ENCODE results near the gene EFCAB5.
"Not testable (repeated sequence)": the region's sequence is repeated elsewhere in the genome, so short reads cannot be mapped to it uniquely, and the experiment has no call there.

Gene EFCAB5

GRCh38 chr17:29929006-29929532, 12.4 kb upstream of the EFCAB5 start:
- no peak overlapping the region for H3K4me3 Mint-ChIP-seq
- H3K27me3 Mint-ChIP-seq (ENCODE audit: low read depth), result no peaks in the 10 kb centered on the region
- no peak overlapping the region for H3K27ac Mint-ChIP-seq
- H3K36me3 Mint-ChIP-seq (ENCODE audit: low read depth), result peaks cover 7% of the 10 kb centered on the region
- H3K9me3 Mint-ChIP-seq, result no peaks in the 10 kb centered on the region
- H3K4me1 Mint-ChIP-seq (ENCODE audit: low read depth), result peaks cover 24% of the 10 kb centered on the region

DNA sequence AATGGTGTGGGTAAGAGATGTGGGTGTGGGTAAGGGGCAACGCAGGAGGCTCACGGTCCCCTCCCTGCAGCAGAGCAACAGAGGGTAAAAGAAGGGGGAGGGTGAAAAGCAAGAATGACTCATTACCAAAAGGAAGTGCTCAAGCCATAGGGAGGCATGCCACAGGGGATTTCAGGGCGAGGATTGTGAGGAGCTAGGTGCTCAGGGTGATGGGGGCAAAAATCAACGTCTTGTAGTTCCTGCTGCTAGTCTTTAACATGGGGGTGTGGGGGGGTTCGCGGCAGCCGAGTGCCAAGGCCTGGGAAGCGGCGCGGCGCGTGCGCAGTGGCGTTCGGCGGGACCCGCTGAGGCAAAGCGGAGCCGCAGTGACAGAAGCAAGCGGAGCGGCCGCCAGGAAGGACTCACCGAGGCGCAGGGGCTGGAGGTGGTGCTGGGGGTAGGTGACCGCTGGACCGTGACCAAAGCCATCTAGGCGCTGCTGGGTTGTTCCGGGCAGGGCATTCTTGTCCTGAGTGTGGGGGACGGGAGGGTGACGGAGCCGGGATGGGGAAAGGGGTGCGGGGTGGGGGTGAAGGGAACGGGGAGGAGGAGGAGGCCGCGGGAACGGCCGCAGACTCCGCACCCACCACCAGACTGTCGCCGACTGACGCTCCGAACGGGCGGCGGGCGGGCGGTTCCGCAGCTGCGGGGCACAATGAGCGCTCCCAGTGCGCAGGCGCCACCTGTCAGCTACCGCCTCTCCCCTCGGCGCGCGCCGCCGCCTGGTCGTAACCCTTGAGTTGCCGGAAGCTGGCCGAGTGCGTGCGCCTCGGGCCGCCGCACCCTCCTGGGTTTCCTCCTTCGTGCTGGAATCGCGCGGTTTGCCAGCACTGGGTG, 11.7 kb upstream of the EFCAB5 start, which contains the start of gene SSH2:
SSH2 (minus strand) TSS at position 696 of the 876 bp plus-strand sequence; CDS start at position 468, 228 bp downstream.
- Mint-ChIP-seq H3K36me3 (ENCODE audit: low read depth) (peaks cover 7% of the 10 kb centered on the region), H3K4me1 (ENCODE audit: low read depth) (peaks cover 23% of the 10 kb centered on the region), H3K4me3 (no peak within 1 kb of the TSS), H3K27me3 (ENCODE audit: low read depth) (no peaks in the 10 kb centered on the region), H3K27ac (no peak within 1 kb of the TSS), H3K9me3 (no peaks in the 10 kb centered on the region)

GRCh38 chr17:29930409-29931010, 10.9 kb upstream of the EFCAB5 start:
- Mint-ChIP-seq H3K27ac (no peak overlapping the region), H3K9me3 (peaks cover 2% of the 10 kb centered on the region), H3K36me3 (ENCODE audit: low read depth) (peaks cover 7% of the 10 kb centered on the region), H3K4me3 (no peak overlapping the region), H3K27me3 (ENCODE audit: low read depth) (no peaks in the 10 kb centered on the region), H3K4me1 (ENCODE audit: low read depth) (peaks cover 23% of the 10 kb centered on the region)

GRCh38 chr17:29931231-29931932, 10.1 kb upstream of the EFCAB5 start:
- no peak overlapping the region for H3K4me3 Mint-ChIP-seq
- H3K4me1 Mint-ChIP-seq (ENCODE audit: low read depth), result peaks cover 23% of the 10 kb centered on the region
- peaks cover 7% of the 10 kb centered on the region for H3K9me3 Mint-ChIP-seq
- H3K27ac Mint-ChIP-seq, result no peak overlapping the region
- H3K27me3 Mint-ChIP-seq (ENCODE audit: low read depth), result no peaks in the 10 kb centered on the region
- peaks cover 5% of the 10 kb centered on the region for H3K36me3 Mint-ChIP-seq (ENCODE audit: low read depth)

- no peak overlapping the region for H3K27ac Mint-ChIP-seq
- peaks cover 7% of the 10 kb centered on the region for H3K9me3 Mint-ChIP-seq
- no peak overlapping the region for H3K4me3 Mint-ChIP-seq
- peaks cover 14% of the 10 kb centered on the region for H3K4me1 Mint-ChIP-seq (ENCODE audit: low read depth)
- no peaks in the 10 kb centered on the region for H3K27me3 Mint-ChIP-seq (ENCODE audit: low read depth)
- H3K36me3 Mint-ChIP-seq (ENCODE audit: low read depth), result peaks cover 4% of the 10 kb centered on the region
These were observed 8.1 kb upstream of the EFCAB5 start for GRCh38 chr17:29933379-29933778.

GRCh38 chr17:29935909-29936308, 5.5 kb upstream of the EFCAB5 start:
- H3K4me1 Mint-ChIP-seq (ENCODE audit: low read depth); H3K36me3 Mint-ChIP-seq (ENCODE audit: low read depth); H3K9me3 Mint-ChIP-seq; H3K27me3 Mint-ChIP-seq (ENCODE audit: low read depth); H3K4me3 Mint-ChIP-seq; H3K27ac Mint-ChIP-seq: not testable (repeated sequence)

DNA sequence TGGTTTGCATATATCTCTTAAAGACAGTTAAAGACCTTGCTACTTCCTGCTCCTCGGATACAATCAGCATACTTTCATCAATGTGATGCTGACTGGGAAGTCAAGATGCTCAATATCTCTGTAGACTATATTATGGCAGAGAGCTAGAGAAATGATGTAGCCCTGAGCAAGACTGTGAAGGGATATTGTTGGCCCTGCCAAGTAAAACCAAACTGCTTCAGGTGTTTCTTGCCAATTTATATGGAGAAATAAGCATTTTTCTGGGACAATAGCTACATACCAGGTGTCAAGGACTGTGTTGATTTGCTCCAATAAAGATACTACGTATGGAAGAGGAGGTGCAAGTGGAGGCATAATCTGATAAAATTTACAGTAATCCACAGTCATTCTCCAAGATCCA, 4.7 kb upstream of the EFCAB5 start:
- Mint-ChIP-seq H3K9me3 (peaks cover 7% of the 10 kb centered on the region), H3K4me1 (ENCODE audit: low read depth) (peaks cover 8% of the 10 kb centered on the region), H3K4me3 (no peak overlapping the region), H3K27ac (no peak overlapping the region), H3K36me3 (ENCODE audit: low read depth) (no peaks in the 10 kb centered on the region), H3K27me3 (ENCODE audit: low read depth) (no peaks in the 10 kb centered on the region)

DNA sequence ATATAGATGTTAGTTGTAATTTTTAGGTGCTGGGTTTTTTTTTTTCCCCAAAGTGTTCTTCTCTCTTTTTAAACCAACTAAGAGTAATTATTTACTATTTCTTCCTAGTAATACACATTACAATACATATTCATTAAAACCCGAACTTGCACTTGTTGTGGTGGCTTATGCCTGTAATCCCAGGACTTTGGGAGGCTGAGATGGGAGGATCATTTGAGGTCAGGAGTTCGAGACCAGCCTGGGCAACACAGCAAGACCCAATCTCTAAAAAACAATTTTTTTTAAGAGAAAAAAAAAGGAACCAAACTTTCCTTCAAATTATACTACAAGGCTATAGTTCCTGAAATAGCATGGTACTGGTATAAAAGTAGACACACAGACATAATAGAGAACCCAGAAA, 3.8 kb downstream of the EFCAB5 start:
- Mint-ChIP-seq H3K4me3 (no peak overlapping the region), H3K36me3 (ENCODE audit: low read depth) (peaks cover 2% of the 10 kb centered on the region), H3K9me3 (no peaks in the 10 kb centered on the region), H3K27me3 (ENCODE audit: low read depth) (no peaks in the 10 kb centered on the region), H3K4me1 (ENCODE audit: low read depth) (no peaks in the 10 kb centered on the region), H3K27ac (no peak overlapping the region)

GRCh38 chr17:29948448-29949215, 7.2 kb downstream of the EFCAB5 start:
- no peaks in the 10 kb centered on the region for H3K4me1 Mint-ChIP-seq (ENCODE audit: low read depth)
- H3K4me3 Mint-ChIP-seq, result no peak overlapping the region
- H3K9me3 Mint-ChIP-seq, result peaks cover 4% of the 10 kb centered on the region
- H3K36me3 Mint-ChIP-seq (ENCODE audit: low read depth), result peaks cover 2% of the 10 kb centered on the region
- H3K27me3 Mint-ChIP-seq (ENCODE audit: low read depth), result no peaks in the 10 kb centered on the region
- H3K27ac Mint-ChIP-seq, result no peak overlapping the region

- Mint-ChIP-seq H3K27me3 (ENCODE audit: low read depth) (no peaks in the 10 kb centered on the region), H3K9me3 (peaks cover 10% of the 10 kb centered on the region), H3K4me3 (no peak overlapping the region), H3K4me1 (ENCODE audit: low read depth) (no peaks in the 10 kb centered on the region), H3K27ac (no peak overlapping the region), H3K36me3 (ENCODE audit: low read depth) (peaks cover 4% of the 10 kb centered on the region)
These were observed 8.3 kb downstream of the EFCAB5 start for GRCh38 chr17:29949696-29950095.

- Mint-ChIP-seq H3K36me3 (ENCODE audit: low read depth) (peaks cover 2% of the 10 kb centered on the region), H3K9me3 (peaks cover 13% of the 10 kb centered on the region), H3K27me3 (ENCODE audit: low read depth) (peaks cover 6% of the 10 kb centered on the region), H3K4me1 (ENCODE audit: low read depth) (no peaks in the 10 kb centered on the region), H3K27ac (no peak overlapping the region), H3K4me3 (no peak overlapping the region)
These were observed 13.0 kb downstream of the EFCAB5 start for GRCh38 chr17:29954405-29954804.

- Mint-ChIP-seq H3K36me3 (ENCODE audit: low read depth) (peaks cover 2% of the 10 kb centered on the region), H3K4me1 (ENCODE audit: low read depth) (no peaks in the 10 kb centered on the region), H3K27ac (no peak overlapping the region), H3K27me3 (ENCODE audit: low read depth) (peaks cover 6% of the 10 kb centered on the region), H3K4me3 (no peak overlapping the region), H3K9me3 (peaks cover 13% of the 10 kb centered on the region)
These were observed 14.8 kb downstream of the EFCAB5 start for GRCh38 chr17:29956225-29956624.

- H3K27me3 Mint-ChIP-seq (ENCODE audit: low read depth); H3K36me3 Mint-ChIP-seq (ENCODE audit: low read depth); H3K4me1 Mint-ChIP-seq (ENCODE audit: low read depth); H3K4me3 Mint-ChIP-seq; H3K27ac Mint-ChIP-seq: not testable (repeated sequence)
- H3K9me3 Mint-ChIP-seq, result peaks cover 13% of the 10 kb centered on the region
These were observed 16.1 kb downstream of the EFCAB5 start for GRCh38 chr17:29957488-29957887.

All from T-helper 1 cell treated with Interleukin-12 subunit alpha and Interleukin-12 subunit beta and Interleukin-4 antibody, amounts not matched to agents 30 μg/mL and 1 μg/mL, for 36 hours (primary cell).